HCT116 (cell line): ENCODE data around the gene POF1B. TPM values are rescaled to one million over a fixed set of nuclear protein-coding genes. Genes with fewer than 3 reads are reported as not detected.
A peak's percentile ranks its signal among the peaks of the same experiment; 100 is the strongest.

Experiments
- ATAC-seq: fragments of 200-7000 bp; cut with Tn5 transposase; 2 replicates; pipeline ENCODE4 v1.9.1; 2020; ENCODE audit warnings: mild to moderate bottlenecking, moderate library complexity
- BruUV-seq: library from RNA; stranded (reverse); fragments of 400-500 nt; replicated peaks from 2 replicates; lab custom pipeline; 2021; lab: Mats Ljungman, UMichigan
- CTCF ChIA-PET: fragments of 300-600 bp; sonication (Branson Sonifier 250); formaldehyde crosslinking; loops from one replicate; lab custom pipeline; 2021; ENCODE audit warnings: antibody characterized with exemption; lab: Charles Lee
- POLR2A ChIA-PET: fragments of 300-600, 350-600 bp; sonication (Branson Sonifier 250); formaldehyde crosslinking; loops from one replicate; lab custom pipeline; 2021; ENCODE audit warnings: antibody characterized with exemption; lab: Charles Lee
- RAD21 ChIA-PET, 2 experiments: fragments of 300-600 bp; sonication (Branson Sonifier 250); formaldehyde crosslinking; loops; one replicate each; lab custom pipeline; 2023; ENCODE audit warnings: low total read pairs in 2 of 2; ENCODE audit not compliant: uncharacterized antibody in 2 of 2, unreplicated experiment in 2 of 2, low non-redundant PET in 1 of 2; lab: Charles Lee
- DNase-seq: peaks from one replicate; pipeline ENCODE4 v3.0.0-alpha.2; 2010; ENCODE audit warnings: low read depth, low spot score
- H2AFZ ChIP-seq: fragments of 200-600 bp; shearing (Covaris generic), sonication (generic); 2 replicates; pipeline ENCODE4 v1.6.1; 2017; ENCODE audit warnings: low read depth, mixed run types, mixed read lengths, antibody characterized with exemption, low read length; ENCODE audit not compliant: poor library complexity, severe bottlenecking
- H3K27ac ChIP-seq: 2 replicates; pipeline ENCODE4 v1.5.1; 2012; ENCODE audit warnings: low read depth, low read length
- H3K27me3 ChIP-seq: fragments of 200-600 bp; sonication (generic); 2 replicates; pipeline ENCODE4 v1.6.1; 2016; ENCODE audit warnings: mixed run types, low read length, mixed read lengths; ENCODE audit not compliant: insufficient read depth
- H3K36me3 ChIP-seq, 2 experiments: fragments of 200-500 bp in 1 of 2; fragments of 200-600 bp in 1 of 2; sonication (Bioruptor generic) in 1 of 2; sonication (generic) in 1 of 2; 2 replicates each; pipeline versions ENCODE4 v1.5.1 to v1.6.1; 2014 to 2016; ENCODE audit warnings: low read length in 2 of 2, inconsistent platforms in 1 of 2, mixed read lengths in 1 of 2, mixed run types in 1 of 2; ENCODE audit not compliant: insufficient read depth in 2 of 2, control insufficient read depth in 1 of 2
- H3K4me1 ChIP-seq, 2 experiments: fragments of 200-600 bp in 1 of 2; sonication (generic) in 1 of 2; 2 replicates each; pipeline versions ENCODE4 v1.5.1 to v1.6.1; 2012 to 2017; ENCODE audit warnings: low read length in 2 of 2, inconsistent platforms in 1 of 2, mild to moderate bottlenecking in 1 of 2, mixed read lengths in 1 of 2, mixed run types in 1 of 2, moderate library complexity in 1 of 2; ENCODE audit not compliant: insufficient read depth in 2 of 2, control insufficient read depth in 1 of 2
- H3K4me2 ChIP-seq: fragments of 200-600 bp; sonication (generic); 2 replicates; pipeline ENCODE4 v1.6.1; 2017; ENCODE audit warnings: mixed run types, low read length, mixed read lengths
- H3K4me3 ChIP-seq, 2 experiments: fragments of 200-600 bp in 1 of 2; sonication (generic) in 1 of 2; replicated peaks in 1 of 2; 2 replicates each; pipeline ENCODE4 v1.5.1; 2011 to 2016; ENCODE audit warnings: low read length in 2 of 2, control low read depth in 1 of 2, low read depth in 1 of 2, mild to moderate bottlenecking in 1 of 2, mixed read lengths in 1 of 2, mixed run types in 1 of 2
- H3K79me2 ChIP-seq: fragments of 200-600 bp; sonication (generic); 2 replicates; pipeline ENCODE4 v1.6.1; 2017; ENCODE audit warnings: mild to moderate bottlenecking, mixed run types, low read length, moderate library complexity, mixed read lengths; ENCODE audit not compliant: insufficient read depth
- H3K9ac ChIP-seq: fragments of 200-600 bp; sonication (generic); 2 replicates; pipeline ENCODE4 v1.6.1; 2016; ENCODE audit warnings: low read length, mixed read lengths
- H3K9me2 ChIP-seq: fragments of 200-600 bp; sonication (generic), shearing (Covaris generic); 2 replicates; pipeline ENCODE4 v1.6.1; 2017; ENCODE audit warnings: mixed run types, mild to moderate bottlenecking, moderate library complexity; ENCODE audit not compliant: insufficient read depth
- H3K9me3 ChIP-seq, 2 experiments: fragments of 200-500 bp in 1 of 2; fragments of 200-600 bp in 1 of 2; sonication (Bioruptor generic) in 1 of 2; sonication (generic) in 1 of 2; 2 replicates each; pipeline ENCODE4 v1.6.1; 2014 to 2017; ENCODE audit warnings: low read length in 2 of 2, mixed read lengths in 2 of 2, inconsistent platforms in 1 of 2, low read depth in 1 of 2, mild to moderate bottlenecking in 1 of 2, mixed run types in 1 of 2, moderate library complexity in 1 of 2; ENCODE audit not compliant: control insufficient read depth in 1 of 2, insufficient read depth in 1 of 2
- H4K20me1 ChIP-seq: fragments of 200-600 bp; sonication (generic), shearing (Covaris generic); 2 replicates; pipeline ENCODE4 v1.6.1; 2017; ENCODE audit warnings: mixed run types, mild to moderate bottlenecking, moderate library complexity; ENCODE audit not compliant: insufficient read depth
- CEBPB ChIP-seq: IDR thresholded peaks from 2 replicates; pipeline ENCODE4 v1.6.1; 2012; ENCODE audit warnings: low read depth
- ELF1 ChIP-seq: IDR thresholded peaks from 2 replicates; pipeline ENCODE4 v1.6.1; 2012; ENCODE audit warnings: low read depth, borderline replicate concordance
- EZH2 ChIP-seq: fragments of 200-600 bp; sonication (generic); IDR thresholded peaks from 2 replicates; pipeline ENCODE4 v1.6.1; 2017; ENCODE audit warnings: antibody characterized with exemption, mixed run types
- POLR2A ChIP-seq: IDR thresholded peaks from 2 replicates; pipeline ENCODE4 v1.7.0; 2011; ENCODE audit warnings: borderline replicate concordance; ENCODE audit not compliant: insufficient read depth, insufficient read length; ENCODE audit errors: extremely low read depth
- POLR2AphosphoS5 ChIP-seq: IDR thresholded peaks from 2 replicates; pipeline ENCODE4 v1.6.1; 2011; ENCODE audit warnings: mild to moderate bottlenecking, low read depth, low read length, moderate library complexity
- TCF7L2 ChIP-seq: IDR thresholded peaks from 2 replicates; pipeline ENCODE4 v1.7.0; 2011; ENCODE audit warnings: borderline replicate concordance, inconsistent platforms; ENCODE audit not compliant: insufficient read depth, insufficient read length; ENCODE audit errors: extremely low read depth
- intact Hi-C: fragments of 100-400 bp; cut with micrococcal nuclease; formaldehyde crosslinking; loops from 2 replicates; pipeline ENCODE4 v1.10.0; 2022
- total RNA-seq: library from RNA; stranded (reverse); gene quantifications from one replicate; pipeline ENCODE4 v1.2.1, GENCODE V29; 2021; ENCODE audit not compliant: unreplicated experiment
- TF ChIP-seq, protein P1 (sequence below): IDR thresholded peaks from 2 replicates; pipeline ENCODE4 v1.6.1; 2012
- TF ChIP-seq, protein P2 (sequence below), 3 experiments: fragments of 200-600 bp in 1 of 3; sonication (generic) in 1 of 3; IDR thresholded peaks in 2 of 3; conservative IDR thresholded peaks in 1 of 3; 2 replicates each; pipeline ENCODE4 v1.5.1; 2012 to 2017; ENCODE audit warnings: low read depth in 2 of 3, low read length in 2 of 3, antibody characterized with exemption in 1 of 3, borderline replicate concordance in 1 of 3, control low read depth in 1 of 3, mild to moderate bottlenecking in 1 of 3, mixed read lengths in 1 of 3, mixed run types in 1 of 3, moderate library complexity in 1 of 3; ENCODE audit not compliant: insufficient read depth in 1 of 3
- TF ChIP-seq, protein P3 (sequence below): IDR thresholded peaks from 2 replicates; pipeline ENCODE4 v1.6.1; 2012

The POF1B gene
- total RNA-seq, 1 experiment from 2014 or later, result 0.15 TPM

DNA sequence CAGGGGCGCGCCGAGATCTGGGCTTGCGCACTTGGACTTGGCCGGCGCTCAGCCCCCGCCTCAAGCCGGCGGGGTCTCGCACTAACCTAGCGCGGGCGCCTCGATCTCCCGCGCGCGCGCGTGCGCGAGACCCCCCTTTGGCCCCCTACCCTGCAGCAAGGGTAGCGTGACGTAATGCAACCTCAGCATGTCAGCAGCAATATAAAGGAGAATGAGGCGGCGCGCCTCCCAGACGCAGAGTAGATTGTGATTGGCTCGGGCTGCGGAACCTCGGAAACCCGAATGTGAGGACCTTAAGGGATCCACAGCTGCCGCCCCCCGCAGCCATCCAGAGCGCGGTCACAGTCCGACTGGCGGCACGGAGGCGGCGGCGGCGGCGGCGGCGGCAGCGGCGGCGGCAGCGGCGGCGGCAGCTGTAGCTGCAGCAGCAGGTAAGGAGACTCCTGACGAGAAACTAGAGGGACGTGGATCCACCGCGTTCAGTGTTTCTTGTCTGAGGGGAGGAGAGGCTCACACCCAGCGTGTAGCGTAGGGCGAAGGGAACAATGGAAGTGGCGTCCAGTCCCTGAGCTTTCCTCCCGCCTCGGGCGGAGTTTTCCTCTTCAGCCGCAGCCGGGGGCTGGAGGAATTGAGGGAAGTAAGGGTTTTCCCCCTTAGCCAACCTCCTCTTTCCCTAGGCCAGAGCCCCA is 135.6 kb downstream of the POF1B start, which contains the start of the genes SATL1 and ZNF711:
SATL1 (minus strand) TSS at position 19 of the 689 bp plus-strand sequence. CDS start 134,811 bp downstream, outside the sequence.
ZNF711 (plus strand) TSS at position 231 of the 689 bp plus-strand sequence. CDS start 3,582 bp downstream, outside the sequence.
- peak within 1 kb of the TSS; percentile 61 for H2AFZ ChIP-seq
- BruUV-seq, result no TSS peak
- RAD21 ChIA-PET, result interaction anchor here in 1 of 2 experiments (0.6 kb wide), 1 partner anchor 13 kb away, joined by 3 read pairs; no protein-coding TSS in a partner anchor
- no peaks in the 10 kb centered on the region for H3K36me3 ChIP-seq
- H3K9me2 ChIP-seq, result no peaks in the 10 kb centered on the region
- POLR2A ChIA-PET, result no interaction called here
- peak within 1 kb of the TSS; percentile 81 for H3K4me2 ChIP-seq
- DNase-seq (peak; percentile 13), ATAC-seq (peak; percentile 87)
- peak within 1 kb of the TSS; percentile 61 for H3K27ac ChIP-seq
- TF ChIP-seq CEBPB (no peak), POLR2AphosphoS5 (peak; percentile 32; the same call in 1 of the 2 replicates), TCF7L2 (no peak), ELF1 (no peak), EZH2 (no peak), POLR2A (no peak)
- TF ChIP-seq, protein P1, sequence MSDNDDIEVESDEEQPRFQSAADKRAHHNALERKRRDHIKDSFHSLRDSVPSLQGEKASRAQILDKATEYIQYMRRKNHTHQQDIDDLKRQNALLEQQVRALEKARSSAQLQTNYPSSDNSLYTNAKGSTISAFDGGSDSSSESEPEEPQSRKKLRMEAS, result 0 out of 2 replicates have a peak, but pooled peaks have one; percentile 21
- TF ChIP-seq, protein P2, sequence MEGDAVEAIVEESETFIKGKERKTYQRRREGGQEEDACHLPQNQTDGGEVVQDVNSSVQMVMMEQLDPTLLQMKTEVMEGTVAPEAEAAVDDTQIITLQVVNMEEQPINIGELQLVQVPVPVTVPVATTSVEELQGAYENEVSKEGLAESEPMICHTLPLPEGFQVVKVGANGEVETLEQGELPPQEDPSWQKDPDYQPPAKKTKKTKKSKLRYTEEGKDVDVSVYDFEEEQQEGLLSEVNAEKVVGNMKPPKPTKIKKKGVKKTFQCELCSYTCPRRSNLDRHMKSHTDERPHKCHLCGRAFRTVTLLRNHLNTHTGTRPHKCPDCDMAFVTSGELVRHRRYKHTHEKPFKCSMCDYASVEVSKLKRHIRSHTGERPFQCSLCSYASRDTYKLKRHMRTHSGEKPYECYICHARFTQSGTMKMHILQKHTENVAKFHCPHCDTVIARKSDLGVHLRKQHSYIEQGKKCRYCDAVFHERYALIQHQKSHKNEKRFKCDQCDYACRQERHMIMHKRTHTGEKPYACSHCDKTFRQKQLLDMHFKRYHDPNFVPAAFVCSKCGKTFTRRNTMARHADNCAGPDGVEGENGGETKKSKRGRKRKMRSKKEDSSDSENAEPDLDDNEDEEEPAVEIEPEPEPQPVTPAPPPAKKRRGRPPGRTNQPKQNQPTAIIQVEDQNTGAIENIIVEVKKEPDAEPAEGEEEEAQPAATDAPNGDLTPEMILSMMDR (IDR thresholded peaks at IDR 0.05 in 2 of 3, conservative IDR thresholded peaks at IDR 0.05 in 1 of 3; ENCODE audit: borderline replicate concordance in 1 of 3, insufficient read depth in 1 of 3, low read depth in 2 of 3, low read length in 2 of 3), result no peak
- TF ChIP-seq, protein P3, sequence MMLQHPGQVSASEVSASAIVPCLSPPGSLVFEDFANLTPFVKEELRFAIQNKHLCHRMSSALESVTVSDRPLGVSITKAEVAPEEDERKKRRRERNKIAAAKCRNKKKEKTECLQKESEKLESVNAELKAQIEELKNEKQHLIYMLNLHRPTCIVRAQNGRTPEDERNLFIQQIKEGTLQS, result no peak
- no peaks in the 10 kb centered on the region for H3K4me1 ChIP-seq
- peak within 1 kb of the TSS; percentile 67 to 68 for H3K4me3 ChIP-seq
- no peaks in the 10 kb centered on the region for H3K27me3 ChIP-seq
- intact Hi-C loops, result no loop called here
- H3K9ac ChIP-seq, result peak within 1 kb of the TSS; percentile 60
- H3K9me3 ChIP-seq, result no peaks in the 10 kb centered on the region
- H4K20me1 ChIP-seq, result no peaks in the 10 kb centered on the region
- CTCF ChIA-PET, result no interaction called here
- H3K79me2 ChIP-seq, result no peaks in the 10 kb centered on the region
